PC-3 (cell line): Measurements from ENCODE around the gene PABPC1L2B. TPM values are rescaled to one million over a fixed set of nuclear protein-coding genes. Genes with fewer than 3 reads are reported as not detected.
"Not testable (repeated sequence)": the region's sequence is repeated elsewhere in the genome, so short reads cannot be mapped to it uniquely, and the experiment has no call there.

Source experiments
- ATAC-seq: fragments of 200-7000 bp; cut with Tn5 transposase; 2 replicates; pipeline ENCODE4 v1.9.1; 2020; ENCODE audit warnings: mild to moderate bottlenecking, moderate library complexity
- BruUV-seq: library from RNA; stranded (reverse); fragments of 400-500 nt; replicated peaks from 2 replicates; lab custom pipeline; 2021; lab: Mats Ljungman, UMichigan
- CTCF ChIA-PET: fragments of 300-600 bp; sonication (Branson Sonifier 250); formaldehyde crosslinking; loops from one replicate; lab custom pipeline; 2022; ENCODE audit warnings: antibody characterized with exemption; lab: Charles Lee
- POLR2A ChIA-PET: fragments of 300-600 bp; sonication (Branson Sonifier 250); formaldehyde crosslinking; loops from one replicate; lab custom pipeline; 2022; ENCODE audit warnings: antibody characterized with exemption; ENCODE audit not compliant: unreplicated experiment; lab: Charles Lee
- DNase-seq: peaks from one replicate; pipeline ENCODE4 v3.0.0-alpha.2; 2015
- H2AFZ ChIP-seq: fragments of 300-600 bp; sonication (generic); 2 replicates; pipeline ENCODE4 v1.6.0; 2016; ENCODE audit warnings: antibody characterized with exemption, low read length
- H3F3A ChIP-seq: fragments of 300-600 bp; sonication (generic); one replicate; pipeline ENCODE4 v1.6.0; 2017; ENCODE audit warnings: antibody characterized with exemption, low read length, control low read depth, mild to moderate bottlenecking; ENCODE audit not compliant: unreplicated experiment
- H3K27ac ChIP-seq: fragments of 300-600 bp; sonication (generic); 2 replicates; pipeline ENCODE4 v1.5.1; 2016; ENCODE audit warnings: mild to moderate bottlenecking, low read length
- H3K27me3 ChIP-seq: fragments of 300-600 bp; sonication (generic); 2 replicates; pipeline ENCODE4 v1.6.1; 2016; ENCODE audit warnings: low read length, mixed read lengths
- H3K36me3 ChIP-seq: fragments of 300-600 bp; sonication (generic); 2 replicates; pipeline ENCODE4 v1.6.1; 2016; ENCODE audit warnings: low read depth, mixed run types, low read length, mixed read lengths
- H3K4me1 ChIP-seq: fragments of 300-600 bp; sonication (generic); 2 replicates; pipeline ENCODE4 v1.5.1; 2016; ENCODE audit warnings: low read length; ENCODE audit not compliant: insufficient read depth
- H3K4me2 ChIP-seq: fragments of 300-600 bp; sonication (generic); 2 replicates; pipeline ENCODE4 v1.6.0; 2016; ENCODE audit warnings: low read length
- H3K4me3 ChIP-seq: fragments of 300-600 bp; sonication (generic); 2 replicates; pipeline ENCODE4 v1.5.1; 2016; ENCODE audit warnings: mild to moderate bottlenecking, low read length, mixed read lengths
- H3K79me2 ChIP-seq: fragments of 300-600 bp; sonication (generic); 2 replicates; pipeline ENCODE4 v1.6.1; 2017; ENCODE audit warnings: low read length, mixed read lengths
- H3K9ac ChIP-seq: fragments of 300-600 bp; sonication (generic); 2 replicates; pipeline ENCODE4 v1.6.0; 2016; ENCODE audit warnings: mild to moderate bottlenecking, low read length
- H3K9me2 ChIP-seq: fragments of 300-600 bp; sonication (generic); replicated peaks from 2 replicates; pipeline ENCODE4 v1.6.1; 2016; ENCODE audit warnings: mixed run types, low read length, mixed read lengths
- H3K9me3 ChIP-seq: fragments of 300-600 bp; sonication (generic); 2 replicates; pipeline ENCODE4 v1.6.1; 2016; ENCODE audit warnings: low read length, mixed read lengths
- H4K20me1 ChIP-seq: fragments of 300-600 bp; sonication (generic); 2 replicates; pipeline ENCODE4 v1.6.1; 2016; ENCODE audit warnings: low read length, mixed read lengths
- CTCF ChIP-seq: fragments of 300-600 bp; sonication (generic); conservative IDR thresholded peaks from 2 replicates; pipeline ENCODE4 v1.5.1; 2017; ENCODE audit warnings: antibody characterized with exemption, low read depth, mild to moderate bottlenecking, low read length
- EZH2 ChIP-seq: fragments of 300-600 bp; sonication (generic); IDR thresholded peaks from one replicate; pipeline ENCODE4 v1.6.1; 2017; ENCODE audit warnings: antibody characterized with exemption, mild to moderate bottlenecking, low read length; ENCODE audit not compliant: unreplicated experiment
- EZH2phosphoT487 ChIP-seq: fragments of 300-600 bp; sonication (generic); IDR thresholded peaks from 2 replicates; pipeline ENCODE4 v1.6.1; 2018; ENCODE audit warnings: mild to moderate bottlenecking, antibody characterized with exemption, low read length, borderline replicate concordance
- intact Hi-C: fragments of 100-400 bp; cut with micrococcal nuclease; formaldehyde crosslinking; loops from 2 replicates; pipeline ENCODE4 v1.9.0; 2023
- total RNA-seq: library from RNA; depleted of rRNA; stranded (reverse); fragments of >200 nt; gene quantifications from 2 replicates; pipeline ENCODE4 v1.2.3, GENCODE V29; 2014; rRNA removed

The PABPC1L2B gene
- total RNA-seq, 1 experiment from 2014 or later: not detected

GRCh38 chrX:73021361-73022092 is 18.8 kb downstream of the PABPC1L2B start:
- intact Hi-C loops: no loop called here
- no peak for DNase-seq
- Histone ChIP-seq H3F3A (no peaks in the 10 kb centered on the region), H2AFZ (no peak overlapping the region), H3K4me3 (no peak overlapping the region), H3K9me2 (no peaks in the 10 kb centered on the region), H3K9ac (no peak overlapping the region), H4K20me1 (no peaks in the 10 kb centered on the region), H3K27ac (no peak overlapping the region), H3K79me2 (no peaks in the 10 kb centered on the region), H3K36me3 (no peaks in the 10 kb centered on the region), H3K9me3 (no peaks in the 10 kb centered on the region), H3K27me3 (no peaks in the 10 kb centered on the region), H3K4me2 (no peak overlapping the region), H3K4me1 (no peaks in the 10 kb centered on the region)
- ChIA-PET CTCF (no interaction called here), POLR2A (no interaction called here)
- TF ChIP-seq CTCF (no peak), EZH2 (no peak), EZH2phosphoT487 (no peak)
- no TSS peak for BruUV-seq
- ATAC-seq: no peak

GRCh38 chrX:73022093-73022445 is 19.3 kb downstream of the PABPC1L2B start:
- H3K27me3 ChIP-seq, ATAC-seq, H3K27ac ChIP-seq, H3K9ac ChIP-seq, H3K36me3 ChIP-seq, BruUV-seq, H2AFZ ChIP-seq, intact Hi-C loops, H3F3A ChIP-seq, H3K9me3 ChIP-seq, H3K4me1 ChIP-seq, CTCF ChIA-PET, H3K4me2 ChIP-seq, DNase-seq, H3K4me3 ChIP-seq, H3K9me2 ChIP-seq, POLR2A ChIA-PET, H3K79me2 ChIP-seq, H4K20me1 ChIP-seq: not testable (repeated sequence)

GRCh38 chrX:73028876-73029275 is 26.1 kb downstream of the PABPC1L2B start:
- H3K36me3 ChIP-seq: no peaks in the 10 kb centered on the region
- no peak for TF ChIP-seq EZH2phosphoT487
- no peak for TF ChIP-seq CTCF
- TF ChIP-seq EZH2: no peak
- ChIA-PET POLR2A (no interaction called here), CTCF (no interaction called here)
- H3K27me3 ChIP-seq: no peaks in the 10 kb centered on the region
- no peak for ATAC-seq
- no peak overlapping the region for H3K4me2 ChIP-seq
- no peaks in the 10 kb centered on the region for H3K79me2 ChIP-seq
- BruUV-seq: no TSS peak
- H3K9me3 ChIP-seq: no peaks in the 10 kb centered on the region
- no peak overlapping the region for H3K27ac ChIP-seq
- H2AFZ ChIP-seq: no peak overlapping the region
- no peaks in the 10 kb centered on the region for H3F3A ChIP-seq
- no peaks in the 10 kb centered on the region for H4K20me1 ChIP-seq
- no peaks in the 10 kb centered on the region for H3K9me2 ChIP-seq
- no peak for DNase-seq
- H3K4me3 ChIP-seq: no peak overlapping the region
- intact Hi-C loops: no loop called here
- H3K9ac ChIP-seq: no peak overlapping the region
- no peaks in the 10 kb centered on the region for H3K4me1 ChIP-seq

Other genes with a start within 250 kb of the PABPC1L2B start
- gene DMRTC1B, start 226.0 kb upstream of the PABPC1L2B start, total RNA-seq: not detected in 2 replicates
- not detected in 2 replicates for gene FAM236B, start 220.3 kb upstream of the PABPC1L2B start, total RNA-seq
- not detected in 2 replicates for gene FAM236D, start 194.7 kb upstream of the PABPC1L2B start, total RNA-seq
- not detected in 2 replicates for gene FAM236C, start 90.3 kb upstream of the PABPC1L2B start, total RNA-seq
- gene FAM236A, start 64.7 kb upstream of the PABPC1L2B start, total RNA-seq: not detected in 2 replicates
- gene DMRTC1, start 59.1 kb upstream of the PABPC1L2B start, total RNA-seq: not detected in 2 replicates
- not detected in 2 replicates for gene PABPC1L2A, start 76.6 kb downstream of the PABPC1L2B start, total RNA-seq
- gene NAP1L2, start 211.9 kb downstream of the PABPC1L2B start, total RNA-seq: 6.7 and 8.6 TPM in 2 replicates